Panc1 (cell line): ENCODE results near the gene ANKRD10. TPM values are rescaled to one million over a fixed set of nuclear protein-coding genes. Genes with fewer than 3 reads are reported as not detected.

Source experiments
- ATAC-seq: fragments of 200-7000 bp; cut with Tn5 transposase; 2 replicates; pipeline ENCODE4 v1.9.1; 2020; ENCODE audit warnings: mild to moderate bottlenecking, moderate library complexity
- BruUV-seq: library from RNA; stranded (reverse); fragments of 400-500 nt; replicated peaks from 2 replicates; lab custom pipeline; 2021; lab: Mats Ljungman, UMichigan
- CTCF ChIA-PET: fragments of 300-600 bp; sonication (Branson Sonifier 250); formaldehyde crosslinking; loops from one replicate; lab custom pipeline; 2022; ENCODE audit warnings: antibody characterized with exemption; lab: Charles Lee
- POLR2A ChIA-PET: fragments of 300-600 bp; sonication (Branson Sonifier 250); formaldehyde crosslinking; loops from one replicate; lab custom pipeline; 2022; ENCODE audit warnings: antibody characterized with exemption; lab: Charles Lee
- DNase-seq: peaks from one replicate; pipeline ENCODE4 v3.0.0-alpha.2; 2010; ENCODE audit warnings: low read depth, low spot score
- H3K27ac ChIP-seq: 2 replicates; pipeline ENCODE4 v1.5.1; 2011; ENCODE audit warnings: mild to moderate bottlenecking, low read length, inconsistent platforms
- H3K27me3 ChIP-seq: fragments of 200-500 bp; sonication (Bioruptor generic); 2 replicates; pipeline ENCODE4 v1.6.0; 2014; ENCODE audit warnings: low read length, inconsistent platforms; ENCODE audit not compliant: control insufficient read depth, insufficient read depth
- H3K36me3 ChIP-seq: fragments of 200-500 bp; sonication (Bioruptor generic); 2 replicates; pipeline ENCODE4 v1.5.1; 2014; ENCODE audit warnings: inconsistent platforms, mild to moderate bottlenecking, low read length, moderate library complexity; ENCODE audit not compliant: control insufficient read depth, insufficient read depth
- H3K4me1 ChIP-seq: 2 replicates; pipeline ENCODE4 v1.5.1; 2011; ENCODE audit warnings: inconsistent platforms, mild to moderate bottlenecking, low read length, moderate library complexity; ENCODE audit not compliant: control insufficient read depth, insufficient read depth
- H3K4me3 ChIP-seq, 2 experiments: 2 replicates each; pipeline ENCODE4 v1.5.1; 2011 to 2012; ENCODE audit warnings: low read depth in 2 of 2, low read length in 2 of 2, mild to moderate bottlenecking in 2 of 2, inconsistent platforms in 1 of 2, moderate library complexity in 1 of 2
- H3K9me3 ChIP-seq: fragments of 200-500 bp; sonication (Bioruptor generic); 2 replicates; pipeline ENCODE4 v1.5.1; 2014; ENCODE audit warnings: low read depth, mild to moderate bottlenecking, inconsistent platforms, low read length, moderate library complexity; ENCODE audit not compliant: control insufficient read depth, insufficient read depth
- POLR2AphosphoS5 ChIP-seq: IDR thresholded peaks from 2 replicates; pipeline ENCODE4 v1.6.1; 2012; ENCODE audit warnings: mild to moderate bottlenecking, low read depth, low read length, moderate library complexity
- SIN3A ChIP-seq: IDR thresholded peaks from 2 replicates; pipeline ENCODE4 v1.6.1; 2012; ENCODE audit warnings: low read depth, mild to moderate bottlenecking, low read length, moderate library complexity, borderline replicate concordance; ENCODE audit not compliant: insufficient read depth
- TCF7L2 ChIP-seq: IDR thresholded peaks from 2 replicates; pipeline ENCODE4 v1.6.1; 2011; ENCODE audit warnings: mild to moderate bottlenecking, low read depth, low read length, inconsistent platforms
- in situ Hi-C: cut with HindIII; loops from 2 replicates; pipeline ENCODE4 v1.10.0; 2016; ENCODE audit warnings: low sequenced_read_pairs, low pct_unique_long_range_greater_than_20kb
- intact Hi-C: fragments of 100-400 bp; cut with micrococcal nuclease; formaldehyde crosslinking; loops from one replicate; pipeline ENCODE4 v1.10.0; 2022; ENCODE audit not compliant: unreplicated experiment
- total RNA-seq: library from RNA; stranded (reverse); gene quantifications from one replicate; pipeline ENCODE4 v1.2.1, GENCODE V29; 2021; ENCODE audit not compliant: unreplicated experiment
- TF ChIP-seq, protein P1 (sequence below): fragments of 450-650 bp; IDR thresholded peaks from 2 replicates; pipeline ENCODE4 v1.5.1; 2017; ENCODE audit warnings: mild to moderate bottlenecking
- TF ChIP-seq, protein P2 (sequence below), 2 experiments: IDR thresholded peaks; 2 replicates each; pipeline ENCODE4 v1.6.1; 2011 to 2012; ENCODE audit warnings: low read depth in 2 of 2, control low read depth in 1 of 2, low read length in 1 of 2, mild to moderate bottlenecking in 1 of 2, moderate library complexity in 1 of 2; ENCODE audit not compliant: insufficient read depth in 1 of 2

The ANKRD10 gene
- total RNA-seq, 1 experiment from 2014 or later, result 76.8 TPM

DNA sequence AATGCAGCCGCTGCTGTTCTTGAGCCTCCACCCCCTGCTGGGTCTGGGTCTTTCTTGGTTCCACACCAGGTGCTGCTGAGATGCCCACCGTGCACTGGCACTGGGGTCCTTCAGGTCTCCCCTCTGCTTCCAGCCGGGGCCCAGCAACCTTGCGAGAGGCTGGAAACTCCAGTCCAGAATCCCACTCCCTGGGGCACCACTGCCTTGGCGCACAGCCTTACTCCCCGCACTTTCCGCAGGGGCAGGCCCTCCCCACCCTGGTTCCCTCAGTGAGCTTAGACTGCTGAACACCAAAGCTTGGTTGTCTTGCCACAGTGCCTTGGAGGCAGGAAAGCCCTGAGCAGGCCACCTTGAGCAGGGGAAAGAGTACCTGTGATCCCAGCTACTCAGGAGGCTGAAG, 60.0 kb downstream of the ANKRD10 start:
- H3K4me1 ChIP-seq, result no peaks in the 10 kb centered on the region
- TF ChIP-seq TCF7L2 (no peak), SIN3A (no peak), POLR2AphosphoS5 (no peak)
- TF ChIP-seq, protein P1, sequence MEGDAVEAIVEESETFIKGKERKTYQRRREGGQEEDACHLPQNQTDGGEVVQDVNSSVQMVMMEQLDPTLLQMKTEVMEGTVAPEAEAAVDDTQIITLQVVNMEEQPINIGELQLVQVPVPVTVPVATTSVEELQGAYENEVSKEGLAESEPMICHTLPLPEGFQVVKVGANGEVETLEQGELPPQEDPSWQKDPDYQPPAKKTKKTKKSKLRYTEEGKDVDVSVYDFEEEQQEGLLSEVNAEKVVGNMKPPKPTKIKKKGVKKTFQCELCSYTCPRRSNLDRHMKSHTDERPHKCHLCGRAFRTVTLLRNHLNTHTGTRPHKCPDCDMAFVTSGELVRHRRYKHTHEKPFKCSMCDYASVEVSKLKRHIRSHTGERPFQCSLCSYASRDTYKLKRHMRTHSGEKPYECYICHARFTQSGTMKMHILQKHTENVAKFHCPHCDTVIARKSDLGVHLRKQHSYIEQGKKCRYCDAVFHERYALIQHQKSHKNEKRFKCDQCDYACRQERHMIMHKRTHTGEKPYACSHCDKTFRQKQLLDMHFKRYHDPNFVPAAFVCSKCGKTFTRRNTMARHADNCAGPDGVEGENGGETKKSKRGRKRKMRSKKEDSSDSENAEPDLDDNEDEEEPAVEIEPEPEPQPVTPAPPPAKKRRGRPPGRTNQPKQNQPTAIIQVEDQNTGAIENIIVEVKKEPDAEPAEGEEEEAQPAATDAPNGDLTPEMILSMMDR, result no peak
- TF ChIP-seq, protein P2, sequence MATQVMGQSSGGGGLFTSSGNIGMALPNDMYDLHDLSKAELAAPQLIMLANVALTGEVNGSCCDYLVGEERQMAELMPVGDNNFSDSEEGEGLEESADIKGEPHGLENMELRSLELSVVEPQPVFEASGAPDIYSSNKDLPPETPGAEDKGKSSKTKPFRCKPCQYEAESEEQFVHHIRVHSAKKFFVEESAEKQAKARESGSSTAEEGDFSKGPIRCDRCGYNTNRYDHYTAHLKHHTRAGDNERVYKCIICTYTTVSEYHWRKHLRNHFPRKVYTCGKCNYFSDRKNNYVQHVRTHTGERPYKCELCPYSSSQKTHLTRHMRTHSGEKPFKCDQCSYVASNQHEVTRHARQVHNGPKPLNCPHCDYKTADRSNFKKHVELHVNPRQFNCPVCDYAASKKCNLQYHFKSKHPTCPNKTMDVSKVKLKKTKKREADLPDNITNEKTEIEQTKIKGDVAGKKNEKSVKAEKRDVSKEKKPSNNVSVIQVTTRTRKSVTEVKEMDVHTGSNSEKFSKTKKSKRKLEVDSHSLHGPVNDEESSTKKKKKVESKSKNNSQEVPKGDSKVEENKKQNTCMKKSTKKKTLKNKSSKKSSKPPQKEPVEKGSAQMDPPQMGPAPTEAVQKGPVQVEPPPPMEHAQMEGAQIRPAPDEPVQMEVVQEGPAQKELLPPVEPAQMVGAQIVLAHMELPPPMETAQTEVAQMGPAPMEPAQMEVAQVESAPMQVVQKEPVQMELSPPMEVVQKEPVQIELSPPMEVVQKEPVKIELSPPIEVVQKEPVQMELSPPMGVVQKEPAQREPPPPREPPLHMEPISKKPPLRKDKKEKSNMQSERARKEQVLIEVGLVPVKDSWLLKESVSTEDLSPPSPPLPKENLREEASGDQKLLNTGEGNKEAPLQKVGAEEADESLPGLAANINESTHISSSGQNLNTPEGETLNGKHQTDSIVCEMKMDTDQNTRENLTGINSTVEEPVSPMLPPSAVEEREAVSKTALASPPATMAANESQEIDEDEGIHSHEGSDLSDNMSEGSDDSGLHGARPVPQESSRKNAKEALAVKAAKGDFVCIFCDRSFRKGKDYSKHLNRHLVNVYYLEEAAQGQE (IDR thresholded peaks at IDR 0.05; ENCODE audit: insufficient read depth in 1 of 2, low read depth in 2 of 2, low read length in 1 of 2), result no peak
- no peaks in the 10 kb centered on the region for H3K36me3 ChIP-seq
- no peak for DNase-seq
- no peaks in the 10 kb centered on the region for H3K9me3 ChIP-seq
- intact Hi-C loops, result no loop called here
- no peak overlapping the region for H3K4me3 ChIP-seq
- in situ Hi-C loops, result no loop called here
- BruUV-seq, result no TSS peak
- ChIA-PET CTCF (no interaction called here), POLR2A (no interaction called here)
- no peak for ATAC-seq
- H3K27ac ChIP-seq, result no peak overlapping the region
- no peaks in the 10 kb centered on the region for H3K27me3 ChIP-seq

DNA sequence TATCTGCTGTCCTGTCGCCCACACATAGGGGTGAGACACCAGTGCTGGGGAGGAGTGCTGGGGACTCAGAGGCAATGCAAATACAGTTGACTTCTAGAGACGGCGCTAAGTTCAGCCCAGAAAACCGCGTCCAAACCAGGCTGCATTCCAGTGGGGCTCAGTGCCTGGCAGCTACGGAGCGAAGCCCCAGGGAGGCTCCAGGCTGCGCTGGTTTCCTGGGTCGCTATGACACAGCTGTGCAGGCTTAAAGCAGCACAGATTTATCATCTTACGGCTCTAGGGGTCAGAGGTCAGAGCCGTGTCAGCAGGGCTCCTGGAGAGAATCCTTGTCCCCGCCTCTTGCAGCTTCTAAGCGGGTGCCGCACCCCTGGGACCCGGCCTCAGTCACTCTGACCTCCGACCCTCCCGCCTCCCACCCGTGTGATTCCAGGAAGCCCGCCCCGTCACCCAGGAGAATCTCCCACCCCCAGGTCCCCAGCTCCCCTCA, 61.6 kb downstream of the ANKRD10 start:
- Histone ChIP-seq H3K4me3 (no peak overlapping the region), H3K4me1 (no peaks in the 10 kb centered on the region), H3K27ac (no peak overlapping the region), H3K27me3 (no peaks in the 10 kb centered on the region), H3K36me3 (no peaks in the 10 kb centered on the region), H3K9me3 (no peaks in the 10 kb centered on the region)
- intact Hi-C loops (no loop called here), in situ Hi-C loops (no loop called here)
- ATAC-seq (no peak), DNase-seq (no peak)
- TF ChIP-seq POLR2AphosphoS5, result no peak
- TF ChIP-seq, protein P1, result no peak
- TF ChIP-seq TCF7L2, result no peak
- TF ChIP-seq SIN3A, result no peak
- TF ChIP-seq, protein P2 (IDR thresholded peaks at IDR 0.05; ENCODE audit: insufficient read depth in 1 of 2, low read depth in 2 of 2, low read length in 1 of 2), result no peak
- ChIA-PET POLR2A (interaction anchor here (0.6 kb wide), 1 partner anchor 98 kb away, joined by 4 read pairs; no protein-coding TSS in a partner anchor), CTCF (no interaction called here)
- BruUV-seq, result no TSS peak
